HepG2 (cell line): ENCODE measurements around the gene RIOK2.

Experiments
- EHMT2 ChIP-seq: fragments of 200-600 bp; sonication (generic); IDR thresholded peaks from 2 replicates; pipeline ENCODE4 v1.7.0; 2017; ENCODE audit warnings: antibody characterized with exemption, low read depth, low read length, borderline replicate concordance
- EP300 ChIP-seq, 3 experiments: sonication (generic) in 1 of 3; formaldehyde crosslinking in 1 of 3; IDR thresholded peaks; 2 replicates each; pipeline versions ENCODE4 v1.5.1 to v1.6.1; 2011 to 2020; ENCODE audit warnings: low read depth in 2 of 3, low read length in 2 of 3, borderline replicate concordance in 1 of 3, improper control_type of control experiment in 1 of 3, mild to moderate bottlenecking in 1 of 3, missing genetic modification reagents in 1 of 3, moderate library complexity in 1 of 3
- PCBP1 ChIP-seq: fragments of 200-400 bp; formaldehyde crosslinking; IDR thresholded peaks from 2 replicates; pipeline ENCODE4 v1.6.1; 2017; ENCODE audit warnings: mild to moderate bottlenecking, low read depth, low read length, borderline replicate concordance
- POLR2A ChIP-seq, 2 experiments: IDR thresholded peaks; 2 replicates each; pipeline ENCODE4 v1.6.1; 2011; ENCODE audit warnings: low read depth in 2 of 2, low read length in 2 of 2, mild to moderate bottlenecking in 1 of 2, moderate library complexity in 1 of 2; ENCODE audit not compliant: insufficient read depth in 1 of 2
- POLR2G ChIP-seq: fragments of 200-400 bp; formaldehyde crosslinking; IDR thresholded peaks from 2 replicates; pipeline ENCODE4 v1.6.1; 2018; ENCODE audit warnings: mild to moderate bottlenecking, low read depth, low read length, moderate library complexity
- ZBTB14 ChIP-seq: sonication (generic); formaldehyde crosslinking; IDR thresholded peaks from 2 replicates; pipeline ENCODE4 v1.4.0; 2020; ENCODE audit warnings: missing genetic modification reagents
- ZKSCAN1 ChIP-seq: fragments of 150-350 bp; IDR thresholded peaks from 2 replicates; pipeline ENCODE4 v1.6.1; 2014; ENCODE audit warnings: low read length
- ZNF282 ChIP-seq: fragments of 450-650 bp; IDR thresholded peaks from 2 replicates; pipeline ENCODE4 v1.6.1; 2018; ENCODE audit not compliant: partially characterized antibody
- ZNF776 ChIP-seq: sonication (generic); formaldehyde crosslinking; IDR thresholded peaks from 2 replicates; pipeline ENCODE4 v1.4.0; 2020; ENCODE audit warnings: mild to moderate bottlenecking, missing genetic modification reagents
- TF ChIP-seq, protein P1 (sequence below): sonication (generic); formaldehyde crosslinking; IDR thresholded peaks from 2 replicates; pipeline ENCODE4 v1.5.0; 2020; ENCODE audit warnings: mild to moderate bottlenecking, missing genetic modification reagents, moderate library complexity

GRCh38 chr5:97183930-97184213 is 825 bp upstream of the RIOK2 start:
- no peak for TF ChIP-seq ZKSCAN1
- TF ChIP-seq EP300 (IDR thresholded peaks at IDR 0.05; ENCODE audit: low read depth in 2 of 2, low read length in 2 of 2) = no peak
- TF ChIP-seq EP300 (CRISPR knock-in tag; IDR thresholded peaks at IDR 0.05; ENCODE audit: borderline replicate concordance) = no peak
- TF ChIP-seq ZBTB14 (CRISPR knock-in tag) = no peak
- no peak for TF ChIP-seq POLR2G
- no peak for TF ChIP-seq EHMT2
- TF ChIP-seq ZNF776 = no peak; the same call in 1 of the 2 replicates
- TF ChIP-seq POLR2A (IDR thresholded peaks at IDR 0.05; ENCODE audit: insufficient read depth in 1 of 2, low read depth in 2 of 2, low read length in 2 of 2) = no peak
- no peak for TF ChIP-seq ZNF282
- TF ChIP-seq, protein P1, sequence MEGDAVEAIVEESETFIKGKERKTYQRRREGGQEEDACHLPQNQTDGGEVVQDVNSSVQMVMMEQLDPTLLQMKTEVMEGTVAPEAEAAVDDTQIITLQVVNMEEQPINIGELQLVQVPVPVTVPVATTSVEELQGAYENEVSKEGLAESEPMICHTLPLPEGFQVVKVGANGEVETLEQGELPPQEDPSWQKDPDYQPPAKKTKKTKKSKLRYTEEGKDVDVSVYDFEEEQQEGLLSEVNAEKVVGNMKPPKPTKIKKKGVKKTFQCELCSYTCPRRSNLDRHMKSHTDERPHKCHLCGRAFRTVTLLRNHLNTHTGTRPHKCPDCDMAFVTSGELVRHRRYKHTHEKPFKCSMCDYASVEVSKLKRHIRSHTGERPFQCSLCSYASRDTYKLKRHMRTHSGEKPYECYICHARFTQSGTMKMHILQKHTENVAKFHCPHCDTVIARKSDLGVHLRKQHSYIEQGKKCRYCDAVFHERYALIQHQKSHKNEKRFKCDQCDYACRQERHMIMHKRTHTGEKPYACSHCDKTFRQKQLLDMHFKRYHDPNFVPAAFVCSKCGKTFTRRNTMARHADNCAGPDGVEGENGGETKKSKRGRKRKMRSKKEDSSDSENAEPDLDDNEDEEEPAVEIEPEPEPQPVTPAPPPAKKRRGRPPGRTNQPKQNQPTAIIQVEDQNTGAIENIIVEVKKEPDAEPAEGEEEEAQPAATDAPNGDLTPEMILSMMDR (CRISPR knock-in tag) = no peak; the same call in 1 of the 2 replicates
- no peak for TF ChIP-seq PCBP1
